Vagina (tissue), 2 donors: Measurements from ENCODE around the gene CMPK1. TPM values are rescaled to one million over a fixed set of nuclear protein-coding genes. Genes with fewer than 3 reads are reported as not detected.
"Not testable (repeated sequence)": the region's sequence is repeated elsewhere in the genome, so short reads cannot be mapped to it uniquely, and the experiment has no call there.

ENCODE experiments used
- DNase-seq, 2 donors: peaks; one replicate each; pipeline ENCODE4 v3.0.0-alpha.2; 2017; ENCODE audit errors: extremely low spot score in 2 of 2
- H3K27ac ChIP-seq: fragments of 200-600 bp; sonication (generic); one replicate; pipeline ENCODE4 v1.5.1; 2019
- H3K27me3 ChIP-seq: fragments of 200-600 bp; sonication (generic); one replicate; pipeline ENCODE4 v1.5.1; 2019
- H3K36me3 ChIP-seq, 2 donors: fragments of 200-600 bp; sonication (generic); one replicate each; pipeline ENCODE4 v1.5.1; 2017 to 2019
- H3K4me1 ChIP-seq: fragments of 200-600 bp; sonication (generic); one replicate; pipeline ENCODE4 v1.5.1; 2019
- H3K4me3 ChIP-seq, 2 donors: fragments of 200-600 bp; sonication (generic); 1 replicate in 1 of 2; 2 replicates in 1 of 2; pipeline ENCODE4 v1.5.1; 2016 to 2019
- H3K9me3 ChIP-seq: fragments of 200-600 bp; sonication (generic); one replicate; pipeline ENCODE4 v1.5.1; 2019
- POLR2A ChIP-seq, 2 donors: fragments of 450-650 bp; IDR thresholded peaks; one replicate each; pipeline ENCODE4 v1.6.1; 2017; ENCODE audit warnings: antibody characterized with exemption in 2 of 2, mild to moderate bottlenecking in 2 of 2, moderate library complexity in 2 of 2
- POLR2AphosphoS5 ChIP-seq, 2 donors: sonication (generic); formaldehyde crosslinking; IDR thresholded peaks; one replicate each; pipeline ENCODE4 v1.9.0; 2017; ENCODE audit warnings: antibody characterized with exemption in 2 of 2, mild to moderate bottlenecking in 2 of 2, low read depth in 1 of 2; ENCODE audit not compliant: insufficient read depth in 1 of 2
- intact Hi-C: fragments of 100-400 bp; cut with DNase I; formaldehyde crosslinking; loops from one replicate; pipeline ENCODE4 v1.15.1; 2023
- total RNA-seq: library from RNA; depleted of rRNA; stranded (reverse); fragments of >200 nt; gene quantifications from one replicate; pipeline ENCODE4 v1.2.3, GENCODE V29; 2016
- TF ChIP-seq, protein P1 (sequence below), 3 experiments: fragments of 450-650 bp in 2 of 3; fragments of 200-600 bp in 1 of 3; sonication (generic) in 1 of 3; IDR thresholded peaks; one replicate each; pipeline ENCODE4 v1.5.1; 2017 to 2019; ENCODE audit warnings: antibody characterized with exemption in 3 of 3, mild to moderate bottlenecking in 2 of 3, moderate library complexity in 2 of 3

The CMPK1 gene
- total RNA-seq, 1 donor from 2014 or later, result 79.3 TPM

DNA sequence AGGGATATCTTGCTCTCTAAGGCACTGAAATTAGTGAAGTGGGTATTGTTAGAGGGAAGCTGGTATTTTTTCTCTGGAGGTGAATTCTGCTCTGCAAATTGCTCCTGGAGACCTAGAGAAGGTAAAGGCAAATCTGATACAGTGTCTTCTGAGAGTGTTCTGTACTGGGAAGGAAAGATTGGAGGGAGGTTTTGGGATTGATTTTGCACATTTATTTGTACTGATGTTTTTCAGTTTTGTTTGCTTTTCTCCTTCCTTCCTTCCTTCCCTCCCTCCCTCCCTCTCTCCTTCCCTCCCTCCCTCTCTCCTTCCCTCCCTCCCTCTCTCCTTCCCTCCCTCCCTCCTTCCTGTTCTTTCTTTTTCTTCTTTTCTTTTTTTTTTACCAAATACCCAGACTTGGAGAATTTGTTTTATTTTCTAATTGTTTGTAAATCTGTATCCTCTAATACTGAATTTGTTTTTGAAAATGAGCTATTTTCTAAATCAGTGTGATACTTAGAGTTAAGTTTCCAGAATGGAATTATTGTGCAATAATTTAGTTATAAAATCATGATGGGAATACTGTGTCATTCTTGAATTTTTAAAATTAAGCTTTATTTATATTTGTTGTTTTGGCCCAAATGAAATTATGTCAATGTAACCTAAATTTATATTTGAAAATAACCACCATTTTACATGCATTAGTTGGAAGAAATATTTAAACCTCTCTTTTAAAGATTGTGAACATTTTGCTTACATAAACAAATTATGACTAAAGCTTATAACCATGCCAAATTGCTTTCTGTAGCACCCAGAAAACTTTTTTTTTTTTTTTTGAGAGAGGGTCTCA is 4.9 kb downstream of the CMPK1 start:
- Histone ChIP-seq H3K36me3 (peaks cover 0 to under 1% of the 10 kb centered on the region in 2 donors), H3K27me3 (no peaks in the 10 kb centered on the region), H3K27ac (no peak overlapping the region), H3K9me3 (no peaks in the 10 kb centered on the region), H3K4me1 (peaks cover 33% of the 10 kb centered on the region), H3K4me3 (no peak overlapping the region)
- DNase-seq, result no peak
- intact Hi-C loops, result no loop called here
- TF ChIP-seq POLR2A (IDR thresholded peaks at IDR 0.05), result no peak
- no peak for TF ChIP-seq POLR2AphosphoS5 (IDR thresholded peaks at IDR 0.05; ENCODE audit: insufficient read depth in 1 of 2, low read depth in 1 of 2)
- TF ChIP-seq, protein P1, sequence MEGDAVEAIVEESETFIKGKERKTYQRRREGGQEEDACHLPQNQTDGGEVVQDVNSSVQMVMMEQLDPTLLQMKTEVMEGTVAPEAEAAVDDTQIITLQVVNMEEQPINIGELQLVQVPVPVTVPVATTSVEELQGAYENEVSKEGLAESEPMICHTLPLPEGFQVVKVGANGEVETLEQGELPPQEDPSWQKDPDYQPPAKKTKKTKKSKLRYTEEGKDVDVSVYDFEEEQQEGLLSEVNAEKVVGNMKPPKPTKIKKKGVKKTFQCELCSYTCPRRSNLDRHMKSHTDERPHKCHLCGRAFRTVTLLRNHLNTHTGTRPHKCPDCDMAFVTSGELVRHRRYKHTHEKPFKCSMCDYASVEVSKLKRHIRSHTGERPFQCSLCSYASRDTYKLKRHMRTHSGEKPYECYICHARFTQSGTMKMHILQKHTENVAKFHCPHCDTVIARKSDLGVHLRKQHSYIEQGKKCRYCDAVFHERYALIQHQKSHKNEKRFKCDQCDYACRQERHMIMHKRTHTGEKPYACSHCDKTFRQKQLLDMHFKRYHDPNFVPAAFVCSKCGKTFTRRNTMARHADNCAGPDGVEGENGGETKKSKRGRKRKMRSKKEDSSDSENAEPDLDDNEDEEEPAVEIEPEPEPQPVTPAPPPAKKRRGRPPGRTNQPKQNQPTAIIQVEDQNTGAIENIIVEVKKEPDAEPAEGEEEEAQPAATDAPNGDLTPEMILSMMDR (IDR thresholded peaks at IDR 0.05), result no peak

DNA sequence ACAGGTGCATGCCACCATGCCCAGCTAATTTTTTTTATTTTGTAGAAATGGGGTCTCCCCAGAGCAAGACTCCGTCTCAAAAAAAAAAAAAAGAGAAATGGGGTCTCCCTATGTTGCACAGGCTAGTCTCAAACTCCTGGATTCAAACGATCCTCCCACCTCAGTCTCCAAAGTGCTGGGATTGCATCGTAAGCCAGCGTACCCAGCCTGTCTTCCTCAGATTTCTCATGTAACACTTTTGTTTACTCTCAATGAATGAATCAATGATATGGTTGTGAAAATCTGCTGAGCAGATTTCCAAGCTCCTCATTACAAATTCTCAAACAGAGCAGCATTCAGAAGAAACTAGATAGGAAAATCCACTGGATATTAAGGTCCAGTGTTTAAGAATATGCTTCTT is 6.6 kb downstream of the CMPK1 start:
- H3K4me3 ChIP-seq, result no peak overlapping the region
- TF ChIP-seq POLR2A (IDR thresholded peaks at IDR 0.05) (no peak), POLR2AphosphoS5 (IDR thresholded peaks at IDR 0.05; ENCODE audit: insufficient read depth in 1 of 2, low read depth in 1 of 2) (no peak)
- TF ChIP-seq, protein P1 (IDR thresholded peaks at IDR 0.05), result no peak
- H3K4me1 ChIP-seq, result peaks cover 27% of the 10 kb centered on the region
- no peak for DNase-seq
- intact Hi-C loops, result no loop called here
- no peaks in the 10 kb centered on the region for H3K27me3 ChIP-seq
- H3K9me3 ChIP-seq, result no peaks in the 10 kb centered on the region
- peaks cover 0 to 6% of the 10 kb centered on the region in 2 donors for H3K36me3 ChIP-seq
- no peak overlapping the region for H3K27ac ChIP-seq

DNA sequence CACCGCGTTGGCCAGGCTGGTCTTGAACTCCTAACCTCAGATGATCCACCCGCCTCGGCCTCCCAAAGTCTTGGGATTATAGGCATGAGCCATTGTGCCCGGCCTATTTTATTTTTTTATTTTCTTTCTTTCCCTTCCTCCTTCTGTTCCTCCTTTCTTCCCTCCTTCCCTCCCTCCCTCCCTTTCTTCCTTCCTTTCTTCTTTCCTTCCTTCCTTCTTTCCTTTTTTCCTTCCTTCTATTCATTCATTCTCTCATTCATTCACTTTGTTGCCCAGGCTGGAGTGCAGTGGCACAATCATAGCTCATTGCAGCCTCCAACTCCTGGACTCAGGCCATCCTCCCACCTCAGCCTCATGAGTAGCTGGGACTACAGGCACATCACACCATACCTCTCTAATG is 13.4 kb downstream of the CMPK1 start:
- H3K4me3 ChIP-seq, H3K27me3 ChIP-seq, intact Hi-C loops, H3K36me3 ChIP-seq, DNase-seq, H3K27ac ChIP-seq, H3K9me3 ChIP-seq, H3K4me1 ChIP-seq: not testable (repeated sequence)

DNA sequence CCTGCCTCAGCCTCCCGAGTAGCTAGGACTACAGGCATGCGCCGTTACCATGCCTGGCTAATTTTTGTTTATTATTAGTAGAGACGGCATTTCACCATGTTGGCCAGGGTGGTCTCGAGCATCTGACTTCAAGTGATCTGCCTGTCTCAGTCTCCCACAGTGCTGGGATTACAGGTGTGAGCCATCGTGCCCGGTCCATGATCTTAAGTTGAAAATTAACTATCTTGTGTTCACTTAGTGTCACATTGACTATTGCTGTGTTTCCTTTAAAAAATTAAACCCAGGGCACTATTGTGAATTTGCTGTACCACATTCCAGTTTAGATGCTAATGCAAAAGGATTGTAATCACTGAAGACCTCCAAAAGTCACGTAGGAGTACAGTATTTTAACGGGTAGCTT is 14.1 kb downstream of the CMPK1 start:
- Histone ChIP-seq H3K4me1 (no peaks in the 10 kb centered on the region), H3K27ac (no peak overlapping the region), H3K27me3 (no peaks in the 10 kb centered on the region), H3K9me3 (no peaks in the 10 kb centered on the region), H3K4me3 (no peak overlapping the region), H3K36me3 (peaks cover 0 to 6% of the 10 kb centered on the region in 2 donors)
- intact Hi-C loops, result no loop called here
- DNase-seq, result no peak
- TF ChIP-seq POLR2AphosphoS5 (IDR thresholded peaks at IDR 0.05; ENCODE audit: insufficient read depth in 1 of 2, low read depth in 1 of 2), result no peak
- TF ChIP-seq, protein P1 (IDR thresholded peaks at IDR 0.05), result no peak

DNA sequence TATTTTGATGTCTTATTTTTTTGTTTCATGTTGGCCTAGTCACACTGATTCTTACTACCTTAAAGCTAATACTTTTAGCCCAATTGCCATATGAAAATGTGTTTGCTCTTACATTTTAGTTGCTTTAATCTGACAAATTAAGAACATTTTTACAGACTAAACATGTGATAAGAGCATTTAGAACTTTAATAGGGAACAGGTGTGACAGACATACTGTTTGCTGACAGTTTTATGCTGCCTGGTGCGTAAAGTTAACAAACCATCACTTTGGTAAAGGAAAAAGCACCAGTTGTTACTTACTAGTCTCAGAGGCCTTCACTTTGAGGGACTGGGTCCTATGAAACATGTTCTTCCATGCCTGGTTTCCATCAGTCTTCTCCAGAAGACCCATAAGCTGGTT is 14.7 kb downstream of the CMPK1 start:
- TF ChIP-seq, protein P1 (IDR thresholded peaks at IDR 0.05), result no peak
- TF ChIP-seq POLR2AphosphoS5 (IDR thresholded peaks at IDR 0.05; ENCODE audit: insufficient read depth in 1 of 2, low read depth in 1 of 2) (no peak), POLR2A (IDR thresholded peaks at IDR 0.05) (no peak)
- H3K4me1 ChIP-seq, result no peaks in the 10 kb centered on the region
- H3K27me3 ChIP-seq, result no peaks in the 10 kb centered on the region
- H3K4me3 ChIP-seq, result no peak overlapping the region
- H3K9me3 ChIP-seq, result no peaks in the 10 kb centered on the region
- H3K36me3 ChIP-seq, result peaks cover 0 to 6% of the 10 kb centered on the region in 2 donors
- no peak for DNase-seq
- intact Hi-C loops, result no loop called here
- no peak overlapping the region for H3K27ac ChIP-seq
